Mucosa of descending colon (tissue), 3 donors: ENCODE data around the gene HSPG2. TPM values are rescaled to one million over a fixed set of nuclear protein-coding genes. Genes with fewer than 3 reads are reported as not detected.
A peak's percentile ranks its signal among the peaks of the same experiment; 100 is the strongest.

Source experiments
- ATAC-seq: fragments of 200-7000 bp; cut with Tn5 transposase; one replicate; pipeline ENCODE4 v1.9.1; 2020; ENCODE audit warnings: mild to moderate bottlenecking, moderate library complexity
- DNase-seq, 3 donors: peaks; one replicate each; pipeline ENCODE4 v3.0.0-alpha.2; 2020
- H3K36me3 ChIP-seq: fragments of 200-600 bp; one replicate; pipeline ENCODE4 v1.8.0; 2021; ENCODE audit warnings: low read depth, mild to moderate bottlenecking
- H3K4me1 ChIP-seq: fragments of 200-600 bp; one replicate; pipeline ENCODE4 v1.8.0; 2021; ENCODE audit warnings: low read depth, mild to moderate bottlenecking
- H3K4me3 ChIP-seq: fragments of 200-600 bp; one replicate; pipeline ENCODE4 v1.8.0; 2021; ENCODE audit warnings: mild to moderate bottlenecking
- H3K9me3 ChIP-seq: fragments of 200-600 bp; one replicate; pipeline ENCODE4 v1.8.0; 2021; ENCODE audit warnings: mild to moderate bottlenecking
- intact Hi-C, 2 donors: fragments of 100-400 bp; cut with DNase I in 1 of 2; cut with micrococcal nuclease in 1 of 2; formaldehyde crosslinking; loops; one replicate each; pipeline versions ENCODE4 v1.11.0 to v1.11.1; 2022; cut with DNase I, micrococcal nuclease
- total RNA-seq, 3 donors: library from RNA; stranded (reverse); fragmentation: NEBNext Ultra II Directional in 2 of 3; extraction: Animal tissue kit (Norgen Biotek cat#: 25700) in 2 of 3; gene quantifications; one replicate each; pipeline versions ENCODE4 v1.2.1 to v1.2.4, GENCODE V29; 2021 to 2023
- TF ChIP-seq, protein P1 (sequence below): fragments of 200-600 bp; IDR thresholded peaks from one replicate; pipeline ENCODE4 v1.8.0; 2022; ENCODE audit warnings: antibody characterized with exemption, mild to moderate bottlenecking
- donor health status: DM: no; HTN: no; CAD: no; lungs with moderate emphysema.
- donor health status: DM: no; HTN: no; CAD: no.
- donor health status: DM: no; HTN: yes; CAD: no.

The HSPG2 gene
- total RNA-seq, 3 donors from 2014 or later = 142 to 436 (median 197) TPM

- DNase-seq (no peak), ATAC-seq (no peak)
- Histone ChIP-seq H3K9me3 (no peaks in the 10 kb centered on the region), H3K36me3 (no peaks in the 10 kb centered on the region), H3K4me1 (peaks cover 50% of the 10 kb centered on the region), H3K4me3 (no peak overlapping the region)
- intact Hi-C loops = no loop called here
- TF ChIP-seq, protein P1, sequence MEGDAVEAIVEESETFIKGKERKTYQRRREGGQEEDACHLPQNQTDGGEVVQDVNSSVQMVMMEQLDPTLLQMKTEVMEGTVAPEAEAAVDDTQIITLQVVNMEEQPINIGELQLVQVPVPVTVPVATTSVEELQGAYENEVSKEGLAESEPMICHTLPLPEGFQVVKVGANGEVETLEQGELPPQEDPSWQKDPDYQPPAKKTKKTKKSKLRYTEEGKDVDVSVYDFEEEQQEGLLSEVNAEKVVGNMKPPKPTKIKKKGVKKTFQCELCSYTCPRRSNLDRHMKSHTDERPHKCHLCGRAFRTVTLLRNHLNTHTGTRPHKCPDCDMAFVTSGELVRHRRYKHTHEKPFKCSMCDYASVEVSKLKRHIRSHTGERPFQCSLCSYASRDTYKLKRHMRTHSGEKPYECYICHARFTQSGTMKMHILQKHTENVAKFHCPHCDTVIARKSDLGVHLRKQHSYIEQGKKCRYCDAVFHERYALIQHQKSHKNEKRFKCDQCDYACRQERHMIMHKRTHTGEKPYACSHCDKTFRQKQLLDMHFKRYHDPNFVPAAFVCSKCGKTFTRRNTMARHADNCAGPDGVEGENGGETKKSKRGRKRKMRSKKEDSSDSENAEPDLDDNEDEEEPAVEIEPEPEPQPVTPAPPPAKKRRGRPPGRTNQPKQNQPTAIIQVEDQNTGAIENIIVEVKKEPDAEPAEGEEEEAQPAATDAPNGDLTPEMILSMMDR = no peak
Measured at GRCh38 chr1:21907079-21907418, 30.1 kb downstream of the HSPG2 start.

DNA sequence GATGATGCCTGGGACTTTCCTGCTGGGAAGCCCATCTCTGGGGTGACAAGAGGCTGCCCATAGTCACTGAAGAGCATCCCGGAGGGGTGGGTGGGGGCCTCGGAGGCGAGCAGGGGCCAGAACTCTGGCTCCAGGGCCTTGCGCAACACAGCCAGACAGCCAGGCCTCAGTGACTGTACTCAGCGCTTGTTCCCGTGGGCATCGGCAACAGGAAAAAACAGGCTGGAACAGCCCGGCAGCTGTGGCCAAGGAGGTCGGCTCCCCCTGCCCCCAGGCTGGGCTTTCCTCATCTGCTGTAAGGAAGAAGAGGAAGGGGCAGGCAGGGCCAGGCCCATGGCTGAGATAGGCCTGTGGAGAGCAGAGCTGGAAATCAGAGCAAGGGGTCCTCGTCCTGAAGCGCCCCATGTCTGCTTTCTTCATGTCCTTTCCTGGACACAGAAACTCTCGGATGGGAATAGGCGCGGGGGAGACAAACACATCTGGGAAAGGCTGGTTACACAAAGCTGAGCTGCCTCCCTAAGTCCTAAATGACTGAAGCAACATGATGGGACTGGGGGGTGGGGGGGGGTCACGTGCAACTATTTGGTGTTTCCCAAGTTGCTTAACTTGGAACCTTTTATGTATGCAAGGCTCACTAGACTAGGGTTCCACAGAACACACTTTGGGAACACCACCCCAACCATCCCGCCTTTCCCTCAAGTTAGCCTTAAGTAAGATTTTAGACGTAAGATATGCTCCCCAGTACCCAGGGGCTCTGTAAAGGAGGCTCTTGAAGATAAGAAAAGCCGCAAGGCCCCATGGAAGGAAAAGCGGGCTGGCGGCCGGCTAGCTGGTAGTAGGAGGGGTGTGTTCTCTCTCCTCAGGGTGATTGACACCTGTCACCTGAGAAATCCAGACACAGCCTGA, 30.7 kb downstream of the HSPG2 start:
- TF ChIP-seq, protein P1 = no peak
- Histone ChIP-seq H3K4me3 (no peak overlapping the region), H3K36me3 (no peaks in the 10 kb centered on the region), H3K9me3 (no peaks in the 10 kb centered on the region), H3K4me1 (peaks cover 48% of the 10 kb centered on the region)
- DNase-seq = peak in 1 of 3 donors; percentile 82
- intact Hi-C loops = no loop called here
- no peak for ATAC-seq

GRCh38 chr1:21904704-21905520, 32.2 kb downstream of the HSPG2 start:
- H3K36me3 ChIP-seq = no peaks in the 10 kb centered on the region
- ATAC-seq = peak; percentile 92
- intact Hi-C loops = no loop called here
- TF ChIP-seq, protein P1 = no peak
- H3K4me1 ChIP-seq = peaks cover 59% of the 10 kb centered on the region
- H3K9me3 ChIP-seq = no peaks in the 10 kb centered on the region
- peak; percentile 79 to 83 (median 79) for DNase-seq
- no peak overlapping the region for H3K4me3 ChIP-seq

- DNase-seq (peak; percentile 85 to 92 (median 89)), ATAC-seq (peak; percentile 86)
- intact Hi-C loops = no loop called here
- TF ChIP-seq, protein P1 = peak; percentile 19
- Histone ChIP-seq H3K4me3 (no peak overlapping the region), H3K9me3 (no peaks in the 10 kb centered on the region), H3K4me1 (peaks cover 59% of the 10 kb centered on the region), H3K36me3 (no peaks in the 10 kb centered on the region)
Measured at GRCh38 chr1:21904454-21904703, 32.7 kb downstream of the HSPG2 start.

GRCh38 chr1:21903638-21904453, 33.3 kb downstream of the HSPG2 start:
- TF ChIP-seq, protein P1 = no peak
- H3K4me1 ChIP-seq = peaks cover 62% of the 10 kb centered on the region
- H3K4me3 ChIP-seq = no peak overlapping the region
- H3K9me3 ChIP-seq = no peaks in the 10 kb centered on the region
- intact Hi-C loops = no loop called here
- H3K36me3 ChIP-seq = no peaks in the 10 kb centered on the region
- DNase-seq = peak in 1 of 3 donors; percentile 51
- peak; percentile 17 for ATAC-seq
